Measurements from ENCODE around the gene PHF21B. TPM values are rescaled to one million over a fixed set of nuclear protein-coding genes. Genes with fewer than 3 reads are reported as not detected.

The PHF21B gene
- total and polyA plus RNA-seq, 2 donors (not counting 3 experiments of a cell fraction or from before 2014, with no cell fraction given) = not detected

GRCh38 chr22:44950806-44951509 lies 58.8 kb downstream of the PHF21B start:
- no peak for DNase-seq (ENCODE audit: low read depth, low spot score)
- no peaks in the 10 kb centered on the region for H4K20me1 ChIP-seq (replicated peaks; ENCODE audit: control insufficient read depth, extremely low read depth, insufficient read depth, low read length)
- ChIA-PET POLR2A (no interaction called here), CTCF (no interaction called here)
- no peaks in the 10 kb centered on the region for H3K4me1 ChIP-seq (ENCODE audit: control insufficient read depth, extremely low read depth, insufficient read depth, low read length)
- H3K9ac ChIP-seq (replicated peaks; ENCODE audit: extremely low read depth, insufficient read depth, low read length) = no peak overlapping the region
- no peaks in the 10 kb centered on the region for H3K27me3 ChIP-seq (ENCODE audit: control insufficient read depth in 2 of 2, insufficient read depth in 2 of 2, low read length in 2 of 2)
- H3K4me3 ChIP-seq (replicated peaks in 1 of 3; ENCODE audit: insufficient read depth in 1 of 3, low read depth in 1 of 3, low read length in 3 of 3) = no peak overlapping the region
- TF ChIP-seq, protein P1, sequence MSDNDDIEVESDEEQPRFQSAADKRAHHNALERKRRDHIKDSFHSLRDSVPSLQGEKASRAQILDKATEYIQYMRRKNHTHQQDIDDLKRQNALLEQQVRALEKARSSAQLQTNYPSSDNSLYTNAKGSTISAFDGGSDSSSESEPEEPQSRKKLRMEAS (IDR thresholded peaks at IDR 0.05; ENCODE audit: insufficient read depth, insufficient read length) = no peak
- TF ChIP-seq GATA2 (IDR thresholded peaks at IDR 0.05; ENCODE audit: insufficient read depth, insufficient read length, low read depth, low read length) = no peak
- TF ChIP-seq POLR2A (IDR thresholded peaks at IDR 0.05; ENCODE audit: low read depth, low read length) = no peak
- TF ChIP-seq EZH2 (IDR thresholded peaks at IDR 0.05; ENCODE audit: borderline replicate concordance, low read depth, low read length, severe bottlenecking) = no peak
- TF ChIP-seq FOS (IDR thresholded peaks at IDR 0.05; ENCODE audit: borderline replicate concordance, insufficient read depth, low read length) = no peak
- TF ChIP-seq JUN (IDR thresholded peaks at IDR 0.05; ENCODE audit: borderline replicate concordance, insufficient read depth, insufficient read length, low read depth) = no peak
- TF ChIP-seq CTCF (IDR thresholded peaks at IDR 0.05; ENCODE audit: extremely low read depth in 1 of 2, insufficient read depth in 1 of 2, low read depth in 1 of 2, low read length in 2 of 2) = no peak
- no peak for TF ChIP-seq POLR2AphosphoS5 (IDR thresholded peaks at IDR 0.05; ENCODE audit: insufficient read depth, low read depth, low read length)
- no peak for TF ChIP-seq MYC (IDR thresholded peaks at IDR 0.05; ENCODE audit: low read depth, low read length)
- no peak for FAIRE-seq
- H3K9me3 ChIP-seq (replicated peaks; ENCODE audit: control insufficient read depth, insufficient read depth, low read length) = no peaks in the 10 kb centered on the region
- intact Hi-C loops (cut with micrococcal nuclease) = no loop called here
- no TSS peak for BruUV-seq (replicated peaks)
- H2AFZ ChIP-seq (ENCODE audit: low read depth, low read length) = no peak overlapping the region
- H3K4me2 ChIP-seq (ENCODE audit: insufficient read depth, low read length) = no peak overlapping the region
- H3K79me2 ChIP-seq (ENCODE audit: control insufficient read depth, insufficient read depth, low read length) = no peaks in the 10 kb centered on the region
- no peaks in the 10 kb centered on the region for H3K36me3 ChIP-seq (ENCODE audit: control insufficient read depth in 2 of 2, extremely low read depth in 1 of 2, insufficient read depth in 2 of 2, low read length in 2 of 2)
- no peak overlapping the region for H3K27ac ChIP-seq (ENCODE audit: insufficient read depth, low read depth, low read length)
- dilution Hi-C loops (cut with MboI; ENCODE audit: extremely low pct_ligation_motif_present, low sequenced_read_pairs) = no loop called here
- no peaks in the 10 kb centered on the region for H3K9me1 ChIP-seq (replicated peaks; ENCODE audit: control insufficient read depth, extremely low read depth, insufficient read depth, low read length)
